WTC11 (cell line): ENCODE measurements around the gene TBKBP1.

Experiments used
- NR3C1 ChIP-seq: sonication (generic); formaldehyde crosslinking; conservative IDR thresholded peaks from 2 replicates; pipeline ENCODE4 v1.8.1; 2023; ENCODE audit warnings: low read depth, mild to moderate bottlenecking, missing genetic modification reagents
- USF2 ChIP-seq: sonication (generic); formaldehyde crosslinking; IDR thresholded peaks from 2 replicates; pipeline ENCODE4 v1.8.1; 2023; ENCODE audit warnings: mild to moderate bottlenecking, missing genetic modification reagents, moderate library complexity

- no peak for TF ChIP-seq NR3C1 (CRISPR knock-in tag)
- no peak for TF ChIP-seq USF2 (CRISPR knock-in tag)
Observed at GRCh38 chr17:47732399-47733046, 38.6 kb downstream of the TBKBP1 start.
